DMS53 treated with DMSO at 0.1 percent for 48 hours (cell line): ENCODE results near the gene BCL10.
A peak's percentile ranks its signal among the peaks of the same experiment; 100 is the strongest.
"Not testable (repeated sequence)": the region's sequence is repeated elsewhere in the genome, so short reads cannot be mapped to it uniquely, and the experiment has no call there.

ENCODE experiments used
- DNase-seq: peaks from one replicate; lab custom pipeline; 2025; ENCODE audit not compliant: unreplicated experiment; lab: John Stamatoyannopoulos, UW

Gene BCL10

GRCh38 chr1:85268801-85269585, 7.4 kb downstream of the BCL10 start:
- DNase-seq, result no peak

- no peak for DNase-seq
These were observed 9.1 kb downstream of the BCL10 start for GRCh38 chr1:85267313-85267712.

DNA sequence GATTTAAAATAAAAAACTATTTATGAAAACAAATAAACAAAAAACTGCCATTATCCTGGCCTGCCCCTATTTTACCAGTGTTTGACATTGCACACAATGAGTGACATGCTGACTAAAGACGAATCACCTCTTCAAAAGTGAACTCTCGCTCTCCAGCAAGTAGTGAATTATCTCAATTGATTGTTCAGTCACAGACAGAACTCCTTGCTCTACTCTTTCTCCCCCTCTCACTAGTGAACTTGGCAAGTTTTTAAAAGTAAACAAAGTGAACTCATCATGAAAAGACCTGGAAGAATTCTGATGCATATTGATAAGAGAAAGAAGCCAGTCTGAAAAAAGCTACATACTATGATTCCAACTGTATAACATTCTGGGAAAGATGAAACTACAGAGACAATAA, 12.3 kb downstream of the BCL10 start:
- no peak for DNase-seq

- no peak for DNase-seq
These were observed 13.4 kb downstream of the BCL10 start for GRCh38 chr1:85262985-85263384.

DNA sequence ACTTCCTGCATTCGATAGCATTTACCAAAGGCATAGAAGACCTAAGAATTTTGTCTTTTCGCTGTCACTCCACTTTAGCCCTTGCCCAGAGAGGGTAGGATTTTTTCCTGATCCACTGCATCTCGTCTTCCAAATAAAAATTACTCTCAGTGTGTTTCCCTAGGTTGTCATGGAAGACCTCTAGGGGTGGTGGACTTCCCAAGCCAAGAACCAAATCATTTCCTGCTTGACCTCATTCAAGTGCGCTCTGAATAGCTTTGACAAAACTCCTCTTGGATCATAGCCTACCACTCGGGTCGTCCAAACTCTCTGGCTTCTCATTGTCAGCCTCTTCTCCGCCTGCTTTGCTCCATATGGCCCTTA, 16.5 kb downstream of the BCL10 start:
- no peak for DNase-seq

GRCh38 chr1:85259118-85259911, 17.1 kb downstream of the BCL10 start, which contains the start of gene C1orf52:
Gene C1orf52, minus strand, starts transcription at chr1:85259662. Its CDS starts 29 bp downstream, at chr1:85259633.
- DNase-seq, result peak; percentile 89

- DNase-seq, result no peak
These were observed 17.8 kb downstream of the BCL10 start for GRCh38 chr1:85258536-85259117.

DNA sequence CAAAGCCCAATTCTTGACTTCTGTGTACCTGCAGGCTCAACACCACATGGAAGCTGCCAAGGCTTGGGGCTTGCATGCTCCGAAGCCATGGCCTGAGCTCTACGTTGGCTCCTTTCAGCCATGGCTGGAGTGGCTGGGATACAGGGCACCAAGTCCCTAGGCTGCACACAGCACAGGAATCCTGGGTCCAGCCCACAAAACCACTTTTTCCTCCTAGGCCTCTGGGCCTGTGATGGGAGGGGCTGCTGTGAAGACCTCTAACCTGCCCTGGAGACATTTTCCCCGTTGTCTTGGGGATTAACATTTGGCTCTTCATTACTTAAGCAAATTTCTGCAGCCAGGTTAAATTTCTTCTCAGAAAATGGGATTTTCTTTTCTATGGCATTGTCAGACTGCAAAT, 27.4 kb downstream of the BCL10 start:
- DNase-seq, result not testable (repeated sequence)

DNA sequence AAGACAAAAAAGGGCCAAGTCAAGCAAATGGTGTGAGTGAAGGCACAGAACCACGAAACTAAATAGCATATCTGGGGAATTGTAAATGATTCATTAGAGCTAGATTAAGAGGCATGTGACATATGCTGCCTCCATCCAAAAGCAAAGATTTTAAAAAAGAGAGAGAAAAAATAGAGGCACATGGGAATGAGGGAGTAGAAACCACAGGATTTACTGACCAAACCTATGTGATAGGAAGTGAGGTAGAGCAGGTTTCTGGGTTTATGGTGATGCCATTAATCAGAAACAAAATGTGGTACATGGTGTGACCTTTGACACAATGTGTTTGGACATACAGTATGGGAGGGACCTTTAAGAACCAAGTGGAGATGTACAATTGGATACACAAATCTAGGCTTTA, 30.5 kb downstream of the BCL10 start:
- no peak for DNase-seq

GRCh38 chr1:85245456-85245855, 31.0 kb downstream of the BCL10 start:
- no peak for DNase-seq

DNA sequence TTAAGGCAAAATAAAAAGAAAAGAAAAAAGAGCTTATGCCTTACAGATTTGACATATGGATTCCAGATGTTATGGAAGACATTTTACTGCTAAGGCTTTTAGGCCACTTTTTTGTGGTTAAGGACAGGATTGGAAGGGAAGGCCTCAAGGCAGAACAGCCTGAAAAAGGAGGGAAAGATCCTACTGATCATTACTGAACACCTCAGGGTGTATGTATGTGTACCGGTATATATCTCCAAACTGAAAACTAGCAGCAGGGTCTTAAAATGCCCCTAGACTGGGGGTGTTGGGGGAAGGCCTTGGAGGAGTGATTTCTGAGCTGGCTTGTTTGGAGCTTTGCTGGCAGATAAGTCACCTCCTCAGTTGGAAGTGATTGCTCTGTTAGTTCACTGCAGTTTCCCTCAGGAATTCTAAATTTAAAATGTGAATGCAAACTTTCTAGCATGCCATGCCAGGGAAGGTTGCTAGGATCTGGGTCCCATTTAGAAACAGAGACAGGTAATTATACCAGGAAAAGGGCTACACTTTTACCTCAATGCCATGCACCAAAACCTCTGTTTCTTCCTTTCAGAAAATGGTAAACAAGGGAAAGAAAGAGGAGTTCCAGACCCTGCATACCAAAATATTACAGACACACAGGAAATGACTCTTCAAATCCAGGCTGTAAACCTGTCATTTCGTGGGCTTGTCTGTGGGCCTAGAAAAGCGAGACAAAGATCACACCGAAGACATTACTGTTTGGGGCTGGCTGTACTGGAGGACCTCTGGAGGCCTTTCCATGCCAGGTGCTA, 32.0 kb downstream of the BCL10 start:
- no peak for DNase-seq

GRCh38 chr1:85243372-85243771, 33.1 kb downstream of the BCL10 start:
- no peak for DNase-seq

- no peak for DNase-seq
These were observed 35.8 kb downstream of the BCL10 start for GRCh38 chr1:85240643-85241042.

- DNase-seq, result peak; percentile 66
These were observed 36.2 kb downstream of the BCL10 start for GRCh38 chr1:85240174-85240601.

- DNase-seq, result no peak
These were observed 38.8 kb downstream of the BCL10 start for GRCh38 chr1:85237613-85238012.

DNA sequence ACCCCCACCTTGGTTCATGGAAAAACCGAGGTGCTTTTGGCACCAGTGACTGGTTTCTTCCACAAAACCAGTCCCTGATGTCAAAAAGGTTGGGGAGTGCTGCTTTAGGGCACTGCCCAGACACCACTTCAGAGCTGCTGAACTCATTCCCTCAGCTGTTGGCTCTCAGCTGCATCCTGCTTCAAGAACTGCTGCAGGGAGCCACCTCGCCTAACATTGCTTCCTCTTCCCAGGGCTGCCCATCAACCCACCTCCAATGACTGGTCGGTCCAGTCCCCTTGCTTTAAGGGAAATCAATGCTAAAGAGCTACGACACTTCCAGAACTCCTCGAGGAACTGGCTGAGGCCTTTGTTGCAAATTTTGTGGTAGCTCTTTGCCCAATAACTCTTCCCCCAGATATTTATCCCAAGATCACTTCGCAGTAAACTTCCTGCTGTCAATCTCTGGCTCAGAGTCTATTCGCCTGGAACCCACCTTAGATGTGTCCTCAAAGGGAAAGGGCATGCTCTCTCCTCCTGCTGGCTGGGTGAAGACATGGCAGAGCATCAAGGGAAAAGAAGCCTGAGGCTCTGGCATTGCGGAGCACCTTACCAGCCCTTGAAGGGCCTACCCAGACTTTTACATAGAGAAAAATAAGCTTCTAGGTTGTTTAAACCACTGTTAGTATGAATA, 46.0 kb downstream of the BCL10 start:
- peak; percentile 71 for DNase-seq

- peak; percentile 94 for DNase-seq
These were observed 46.8 kb downstream of the BCL10 start for GRCh38 chr1:85229574-85230097.

GRCh38 chr1:85228972-85229371, 47.5 kb downstream of the BCL10 start:
- no peak for DNase-seq

GRCh38 chr1:85225624-85226380, 50.6 kb downstream of the BCL10 start:
- DNase-seq, result peak; percentile 81
